HuH-7.5 (cell line): ENCODE data around the gene ANKRD49.

Experiments used
- DNase-seq: peaks from one replicate; pipeline ENCODE4 v3.0.0; 2011; ENCODE audit warnings: low spot score

ANKRD49 gene

GRCh38 chr11:94507485-94507884 lies 13.7 kb downstream of the ANKRD49 start:
- DNase-seq: no peak

- peak; percentile 9 for DNase-seq
These were observed 18.4 kb downstream of the ANKRD49 start, which contains the start of gene C11orf97 for GRCh38 chr11:94511932-94512781. Gene C11orf97 (plus strand): TSS chr11:94512461. CDS start chr11:94512529, 68 bp downstream.

GRCh38 chr11:94513091-94513490 lies 19.3 kb downstream of the ANKRD49 start:
- no peak for DNase-seq

GRCh38 chr11:94515398-94515797 lies 21.6 kb downstream of the ANKRD49 start:
- no peak for DNase-seq

- DNase-seq: no peak
These were observed 22.9 kb downstream of the ANKRD49 start for GRCh38 chr11:94516725-94517124.

- DNase-seq: no peak
These were observed 24.5 kb downstream of the ANKRD49 start for GRCh38 chr11:94518300-94518699.

DNA sequence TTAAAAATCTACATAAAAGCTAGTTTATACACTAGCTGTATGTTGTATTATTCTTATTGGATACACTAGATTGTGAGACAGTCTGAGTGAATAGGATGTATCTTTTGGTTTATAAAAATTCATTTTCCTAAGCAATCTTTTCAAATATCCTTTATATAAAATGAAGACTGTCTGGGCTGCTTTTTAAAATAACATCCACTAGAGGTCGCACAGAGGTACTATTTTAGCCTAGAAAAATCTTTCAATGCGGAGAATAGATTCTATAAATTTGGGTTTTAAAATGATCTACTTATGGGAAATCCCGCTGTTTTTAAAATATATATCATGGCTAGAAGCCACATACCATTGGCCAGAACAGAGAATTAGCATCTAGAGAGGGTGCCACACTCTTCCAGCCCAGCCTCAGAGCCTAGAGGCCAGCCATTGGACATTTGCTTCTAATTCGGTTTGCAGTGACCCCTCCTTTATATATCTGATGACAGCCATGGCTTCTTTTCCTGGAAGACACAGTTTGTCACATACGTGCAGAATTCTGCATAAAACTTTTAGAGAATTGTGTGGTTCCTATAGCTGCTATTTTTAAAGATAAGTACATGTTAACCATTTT lies 25.8 kb downstream of the ANKRD49 start:
- no peak for DNase-seq

GRCh38 chr11:94521684-94522083 lies 27.9 kb downstream of the ANKRD49 start:
- DNase-seq: no peak

- DNase-seq: no peak
These were observed 30.6 kb downstream of the ANKRD49 start for GRCh38 chr11:94524341-94524740.

GRCh38 chr11:94525546-94526324 lies 32.0 kb downstream of the ANKRD49 start:
- DNase-seq: no peak

GRCh38 chr11:94526645-94527438 lies 33.1 kb downstream of the ANKRD49 start:
- DNase-seq: no peak

GRCh38 chr11:94528551-94528950 lies 34.8 kb downstream of the ANKRD49 start:
- DNase-seq: no peak

- DNase-seq: no peak
These were observed 38.4 kb downstream of the ANKRD49 start for GRCh38 chr11:94532211-94532610.

DNA sequence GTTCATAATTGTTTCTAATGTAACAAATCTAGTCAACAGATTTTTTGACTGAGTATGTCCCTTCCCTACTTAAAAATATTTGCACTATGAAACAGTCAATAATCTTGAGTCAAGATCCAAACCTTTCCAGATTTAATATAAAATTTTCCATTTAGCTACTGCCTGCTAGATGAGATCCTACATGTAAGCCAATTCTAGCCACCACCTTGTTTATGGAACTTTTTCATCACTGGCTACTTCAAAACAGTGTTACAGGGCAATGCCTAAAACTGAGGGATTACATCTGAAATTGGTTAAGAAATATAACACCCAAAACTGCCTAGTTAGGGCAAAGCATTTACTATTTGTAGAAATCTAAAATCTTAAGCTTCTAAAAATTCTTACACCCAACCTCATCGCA lies 39.4 kb downstream of the ANKRD49 start:
- DNase-seq: no peak

DNA sequence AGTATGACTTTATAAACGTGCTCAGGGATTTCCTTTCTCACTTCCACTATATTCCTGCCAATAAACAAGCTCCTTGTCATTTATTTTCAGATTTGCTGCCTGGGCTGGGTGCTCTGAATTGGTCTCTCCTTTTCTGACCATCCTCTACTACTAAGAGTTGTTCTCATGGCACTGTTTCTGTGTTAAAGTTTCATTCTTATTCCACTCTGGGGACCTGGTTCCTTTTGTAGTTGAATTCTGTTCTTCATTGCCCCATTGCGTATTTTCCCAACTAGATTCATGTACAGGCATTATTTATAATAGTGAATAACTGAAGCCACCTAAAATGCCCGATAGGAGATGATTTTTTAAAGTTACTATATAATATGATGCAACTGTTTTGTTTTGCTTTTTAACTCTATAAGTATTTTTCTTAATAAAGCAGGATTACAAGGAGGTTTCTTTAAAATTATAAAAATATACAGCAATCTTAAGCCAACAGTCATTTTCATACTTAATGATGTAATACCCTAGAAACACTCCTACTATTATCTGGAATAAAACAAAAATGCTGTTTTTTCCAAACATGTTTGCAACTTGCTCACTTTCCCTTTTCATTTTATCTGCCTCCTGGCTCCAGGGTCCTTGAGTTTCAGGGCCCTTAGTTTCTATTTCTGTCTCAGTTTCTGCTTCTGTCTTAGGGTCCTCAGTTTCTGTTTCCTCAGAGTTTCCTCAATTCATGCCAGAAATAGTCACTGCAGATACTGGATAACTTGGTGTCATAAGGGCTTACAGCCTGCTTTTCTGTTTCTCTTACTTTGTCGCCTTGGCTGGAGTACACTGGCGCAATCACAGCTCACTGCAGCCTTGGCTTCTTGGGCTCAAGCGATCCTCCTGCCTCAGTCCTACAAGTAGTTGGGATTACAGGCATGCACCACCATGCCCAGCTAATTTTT lies 40.2 kb downstream of the ANKRD49 start:
- DNase-seq: no peak

GRCh38 chr11:94536386-94536785 lies 42.6 kb downstream of the ANKRD49 start:
- no peak for DNase-seq

DNA sequence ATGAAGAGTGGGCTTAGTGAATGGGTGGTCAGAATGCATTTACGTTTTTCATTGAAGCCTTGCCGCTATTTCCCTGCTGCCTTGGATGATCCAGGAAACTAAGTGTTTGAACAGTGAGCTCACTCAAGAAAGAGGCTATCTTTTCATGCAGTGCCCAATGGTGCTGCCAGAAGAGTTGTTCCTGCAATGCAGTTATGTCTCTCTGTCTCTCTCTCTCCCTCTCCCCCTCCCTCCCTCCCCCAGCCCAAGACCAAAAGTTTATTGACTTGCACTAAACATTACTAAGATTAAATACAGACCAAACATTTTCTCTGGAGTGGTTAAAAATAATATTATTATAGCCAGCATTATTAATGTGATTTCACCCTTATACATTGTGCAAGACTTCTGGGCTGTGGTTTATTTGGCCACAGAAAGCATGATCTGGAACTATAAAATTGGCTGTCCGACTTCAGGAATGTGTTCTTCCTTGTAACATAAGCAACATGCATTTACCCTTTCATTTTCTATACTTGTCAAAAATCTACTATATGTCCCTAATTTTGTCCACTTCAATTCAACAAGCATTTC lies 43.3 kb downstream of the ANKRD49 start:
- no peak for DNase-seq

- DNase-seq: no peak
These were observed 45.6 kb downstream of the ANKRD49 start for GRCh38 chr11:94539420-94539819.

GRCh38 chr11:94543695-94544645 lies 50.2 kb downstream of the ANKRD49 start, which contains the start of gene FUT4:
Gene FUT4 (plus strand): TSS chr11:94543921. CDS start chr11:94544134, 213 bp downstream.
- DNase-seq: peak; percentile 78
